Measurements from ENCODE around the gene ZCCHC18.

DNA sequence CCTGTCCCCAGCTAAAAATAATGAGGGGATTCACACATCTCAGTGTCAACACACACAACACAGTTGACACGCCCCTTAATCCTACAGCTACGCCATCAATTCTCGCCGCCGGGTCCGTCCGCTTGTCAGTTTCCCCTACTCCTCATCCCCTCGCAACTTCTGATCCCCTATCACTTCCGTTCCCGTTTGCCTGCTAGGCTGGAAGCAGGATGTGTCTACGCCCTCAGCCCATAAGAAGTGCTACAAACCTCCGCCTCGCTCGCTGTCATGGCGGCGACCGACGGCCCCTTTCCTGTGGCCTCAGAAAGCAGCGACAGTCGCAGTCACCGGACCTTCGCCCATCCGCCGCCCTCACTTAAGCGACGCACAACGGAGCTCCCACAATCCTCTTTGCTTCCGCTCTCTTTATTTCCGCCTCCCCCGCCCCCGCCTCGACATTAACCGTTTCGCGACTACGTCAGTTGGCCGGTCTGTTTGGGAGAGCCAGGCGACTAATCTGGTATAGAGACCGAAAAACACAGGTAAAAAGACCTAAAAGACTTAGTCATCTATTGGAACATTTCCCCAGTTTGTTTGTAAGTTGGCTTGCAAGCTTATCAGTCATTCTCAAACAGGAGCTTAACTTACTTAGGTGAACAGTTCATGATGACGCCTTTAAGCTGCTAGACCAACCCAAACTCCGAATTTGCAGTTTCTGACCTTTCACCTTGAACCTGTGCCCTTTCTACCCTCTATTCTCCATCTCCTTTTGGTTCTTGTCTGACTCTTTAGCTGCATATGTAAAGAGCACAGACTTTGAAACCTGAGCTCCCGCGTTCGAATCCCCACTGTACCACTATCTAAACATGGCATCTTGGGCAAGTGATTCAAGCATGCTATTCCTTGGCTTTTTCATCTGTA lies 44.6 kb downstream of the ZCCHC18 start, which contains the start of gene SLC25A53:
- TF ChIP-seq CTCF (IDR thresholded peaks at IDR 0.05): no peak
- no peak for TF ChIP-seq EP300 (IDR thresholded peaks at IDR 0.05)
- peak in 2 of 3 donors; percentile 60 to 66 for TF ChIP-seq POLR2AphosphoS5 (IDR thresholded peaks at IDR 0.05)
- TF ChIP-seq POLR2A (IDR thresholded peaks at IDR 0.05): no peak

All from stomach (tissue), 4 donors.